SK-N-SH (cell line): ENCODE results near the gene RNF112.

Source experiments
- CHD2 ChIP-seq: fragments of 150-350 bp; IDR thresholded peaks from 2 replicates; pipeline ENCODE4 v1.6.1; 2018; ENCODE audit warnings: low read length; ENCODE audit not compliant: partially characterized antibody
- EP300 ChIP-seq, 2 experiments: IDR thresholded peaks; 2 replicates each; pipeline versions ENCODE4 v1.4.0 to v1.6.1; 2012; ENCODE audit warnings: borderline replicate concordance in 1 of 2, low read depth in 1 of 2, low read length in 1 of 2
- FOXJ3 ChIP-seq: sonication (generic); formaldehyde crosslinking; IDR thresholded peaks from 2 replicates; pipeline ENCODE4 v1.5.1; 2020; ENCODE audit warnings: mild to moderate bottlenecking, missing genetic modification reagents
- MEF2A ChIP-seq: IDR thresholded peaks from 2 replicates; pipeline ENCODE4 v1.4.0; 2012; ENCODE audit warnings: low read depth, borderline replicate concordance
- POLR2AphosphoS5 ChIP-seq: IDR thresholded peaks from 2 replicates; pipeline ENCODE4 v1.6.1; 2012; ENCODE audit warnings: low read depth, low read length
- RCOR1 ChIP-seq: fragments of 150-350 bp; IDR thresholded peaks from 2 replicates; pipeline ENCODE4 v1.6.1; 2017; ENCODE audit warnings: antibody characterized with exemption, low read length
- RFX5 ChIP-seq: IDR thresholded peaks from 2 replicates; pipeline ENCODE4 v1.6.1; 2012; ENCODE audit warnings: mild to moderate bottlenecking, improper control_type of control experiment, low read length
- RXRA ChIP-seq: IDR thresholded peaks from 2 replicates; pipeline ENCODE4 v1.4.0; 2012; ENCODE audit warnings: low read depth, mild to moderate bottlenecking, borderline replicate concordance
- TAF1 ChIP-seq: IDR thresholded peaks from 2 replicates; pipeline ENCODE4 v1.6.1; 2012; ENCODE audit warnings: low read depth, mild to moderate bottlenecking, low read length, moderate library complexity, borderline replicate concordance
- TEAD4 ChIP-seq: IDR thresholded peaks from 2 replicates; pipeline ENCODE4 v1.4.0; 2012; ENCODE audit warnings: mild to moderate bottlenecking, borderline replicate concordance; ENCODE audit not compliant: insufficient read depth
- TF ChIP-seq, protein P1 (sequence below): fragments of 200-600 bp; sonication (generic); IDR thresholded peaks from 2 replicates; pipeline ENCODE4 v1.6.1; 2017; ENCODE audit warnings: antibody characterized with exemption, mild to moderate bottlenecking, moderate library complexity
- TF ChIP-seq, protein P2 (sequence below): IDR thresholded peaks from 2 replicates; pipeline ENCODE4 v1.6.1; 2012; ENCODE audit warnings: mild to moderate bottlenecking, low read depth, low read length, moderate library complexity
- TF ChIP-seq, protein P3 (sequence below): IDR thresholded peaks from 2 replicates; pipeline ENCODE4 v1.4.0; 2012; ENCODE audit warnings: low read depth, borderline replicate concordance
- TF ChIP-seq, protein P4 (sequence below): IDR thresholded peaks from 2 replicates; pipeline ENCODE4 v1.4.0; 2012; ENCODE audit warnings: low read depth, borderline replicate concordance

DNA sequence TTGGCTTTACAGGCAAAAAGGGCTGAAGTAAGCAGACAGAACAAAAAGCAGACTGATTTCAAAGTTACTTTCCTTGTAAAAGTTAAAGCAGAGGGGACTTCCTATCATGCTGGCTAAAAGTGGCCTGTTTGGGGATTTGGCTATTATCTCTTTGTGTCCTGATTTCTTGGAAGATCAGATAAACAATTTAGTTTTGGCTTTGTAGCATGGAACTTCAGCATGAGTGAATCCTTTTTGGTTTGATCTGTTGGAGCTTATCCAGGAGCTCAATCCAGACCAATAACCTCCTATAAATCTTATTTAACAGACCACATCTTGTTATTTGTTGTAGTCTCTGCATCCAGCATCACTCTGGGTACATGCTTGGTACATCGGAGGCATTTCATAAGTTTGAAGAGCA is 8.9 kb upstream of the RNF112 start:
- TF ChIP-seq, protein P1, sequence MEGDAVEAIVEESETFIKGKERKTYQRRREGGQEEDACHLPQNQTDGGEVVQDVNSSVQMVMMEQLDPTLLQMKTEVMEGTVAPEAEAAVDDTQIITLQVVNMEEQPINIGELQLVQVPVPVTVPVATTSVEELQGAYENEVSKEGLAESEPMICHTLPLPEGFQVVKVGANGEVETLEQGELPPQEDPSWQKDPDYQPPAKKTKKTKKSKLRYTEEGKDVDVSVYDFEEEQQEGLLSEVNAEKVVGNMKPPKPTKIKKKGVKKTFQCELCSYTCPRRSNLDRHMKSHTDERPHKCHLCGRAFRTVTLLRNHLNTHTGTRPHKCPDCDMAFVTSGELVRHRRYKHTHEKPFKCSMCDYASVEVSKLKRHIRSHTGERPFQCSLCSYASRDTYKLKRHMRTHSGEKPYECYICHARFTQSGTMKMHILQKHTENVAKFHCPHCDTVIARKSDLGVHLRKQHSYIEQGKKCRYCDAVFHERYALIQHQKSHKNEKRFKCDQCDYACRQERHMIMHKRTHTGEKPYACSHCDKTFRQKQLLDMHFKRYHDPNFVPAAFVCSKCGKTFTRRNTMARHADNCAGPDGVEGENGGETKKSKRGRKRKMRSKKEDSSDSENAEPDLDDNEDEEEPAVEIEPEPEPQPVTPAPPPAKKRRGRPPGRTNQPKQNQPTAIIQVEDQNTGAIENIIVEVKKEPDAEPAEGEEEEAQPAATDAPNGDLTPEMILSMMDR, result no peak
- no peak for TF ChIP-seq RCOR1
- TF ChIP-seq, protein P2, sequence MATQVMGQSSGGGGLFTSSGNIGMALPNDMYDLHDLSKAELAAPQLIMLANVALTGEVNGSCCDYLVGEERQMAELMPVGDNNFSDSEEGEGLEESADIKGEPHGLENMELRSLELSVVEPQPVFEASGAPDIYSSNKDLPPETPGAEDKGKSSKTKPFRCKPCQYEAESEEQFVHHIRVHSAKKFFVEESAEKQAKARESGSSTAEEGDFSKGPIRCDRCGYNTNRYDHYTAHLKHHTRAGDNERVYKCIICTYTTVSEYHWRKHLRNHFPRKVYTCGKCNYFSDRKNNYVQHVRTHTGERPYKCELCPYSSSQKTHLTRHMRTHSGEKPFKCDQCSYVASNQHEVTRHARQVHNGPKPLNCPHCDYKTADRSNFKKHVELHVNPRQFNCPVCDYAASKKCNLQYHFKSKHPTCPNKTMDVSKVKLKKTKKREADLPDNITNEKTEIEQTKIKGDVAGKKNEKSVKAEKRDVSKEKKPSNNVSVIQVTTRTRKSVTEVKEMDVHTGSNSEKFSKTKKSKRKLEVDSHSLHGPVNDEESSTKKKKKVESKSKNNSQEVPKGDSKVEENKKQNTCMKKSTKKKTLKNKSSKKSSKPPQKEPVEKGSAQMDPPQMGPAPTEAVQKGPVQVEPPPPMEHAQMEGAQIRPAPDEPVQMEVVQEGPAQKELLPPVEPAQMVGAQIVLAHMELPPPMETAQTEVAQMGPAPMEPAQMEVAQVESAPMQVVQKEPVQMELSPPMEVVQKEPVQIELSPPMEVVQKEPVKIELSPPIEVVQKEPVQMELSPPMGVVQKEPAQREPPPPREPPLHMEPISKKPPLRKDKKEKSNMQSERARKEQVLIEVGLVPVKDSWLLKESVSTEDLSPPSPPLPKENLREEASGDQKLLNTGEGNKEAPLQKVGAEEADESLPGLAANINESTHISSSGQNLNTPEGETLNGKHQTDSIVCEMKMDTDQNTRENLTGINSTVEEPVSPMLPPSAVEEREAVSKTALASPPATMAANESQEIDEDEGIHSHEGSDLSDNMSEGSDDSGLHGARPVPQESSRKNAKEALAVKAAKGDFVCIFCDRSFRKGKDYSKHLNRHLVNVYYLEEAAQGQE, result no peak
- TF ChIP-seq, protein P3, sequence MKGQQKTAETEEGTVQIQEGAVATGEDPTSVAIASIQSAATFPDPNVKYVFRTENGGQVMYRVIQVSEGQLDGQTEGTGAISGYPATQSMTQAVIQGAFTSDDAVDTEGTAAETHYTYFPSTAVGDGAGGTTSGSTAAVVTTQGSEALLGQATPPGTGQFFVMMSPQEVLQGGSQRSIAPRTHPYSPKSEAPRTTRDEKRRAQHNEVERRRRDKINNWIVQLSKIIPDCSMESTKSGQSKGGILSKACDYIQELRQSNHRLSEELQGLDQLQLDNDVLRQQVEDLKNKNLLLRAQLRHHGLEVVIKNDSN, result no peak
- TF ChIP-seq RXRA, result no peak
- TF ChIP-seq TAF1, result no peak
- TF ChIP-seq MEF2A, result no peak
- no peak for TF ChIP-seq TEAD4
- TF ChIP-seq POLR2AphosphoS5, result no peak
- TF ChIP-seq EP300 (IDR thresholded peaks at IDR 0.05; ENCODE audit: borderline replicate concordance in 1 of 2, low read depth in 1 of 2, low read length in 1 of 2), result peak in 1 of 2 experiments; percentile 46; a peak in 2 of 4 replicates
- TF ChIP-seq, protein P4, sequence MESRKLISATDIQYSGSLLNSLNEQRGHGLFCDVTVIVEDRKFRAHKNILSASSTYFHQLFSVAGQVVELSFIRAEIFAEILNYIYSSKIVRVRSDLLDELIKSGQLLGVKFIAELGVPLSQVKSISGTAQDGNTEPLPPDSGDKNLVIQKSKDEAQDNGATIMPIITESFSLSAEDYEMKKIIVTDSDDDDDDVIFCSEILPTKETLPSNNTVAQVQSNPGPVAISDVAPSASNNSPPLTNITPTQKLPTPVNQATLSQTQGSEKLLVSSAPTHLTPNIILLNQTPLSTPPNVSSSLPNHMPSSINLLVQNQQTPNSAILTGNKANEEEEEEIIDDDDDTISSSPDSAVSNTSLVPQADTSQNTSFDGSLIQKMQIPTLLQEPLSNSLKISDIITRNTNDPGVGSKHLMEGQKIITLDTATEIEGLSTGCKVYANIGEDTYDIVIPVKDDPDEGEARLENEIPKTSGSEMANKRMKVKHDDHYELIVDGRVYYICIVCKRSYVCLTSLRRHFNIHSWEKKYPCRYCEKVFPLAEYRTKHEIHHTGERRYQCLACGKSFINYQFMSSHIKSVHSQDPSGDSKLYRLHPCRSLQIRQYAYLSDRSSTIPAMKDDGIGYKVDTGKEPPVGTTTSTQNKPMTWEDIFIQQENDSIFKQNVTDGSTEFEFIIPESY, result no peak
- TF ChIP-seq CHD2, result no peak
- no peak for TF ChIP-seq FOXJ3 (CRISPR knock-in tag)
- no peak for TF ChIP-seq RFX5
